Stimulated activated CD8-positive, alpha-beta memory T cell treated with anti-CD3 and anti-CD28 coated beads, Interleukin-4, amount 100 ng/mL, for 48 hours (primary cell): ENCODE measurements around the gene SPON2.

ENCODE experiments used
- DNase-seq: peaks from one replicate; pipeline ENCODE4 v3.0.0-alpha.2; 2020

Gene SPON2

GRCh38 chr4:1171311-1172227 is 814 bp downstream of the SPON2 start:
- peak; percentile 64 for DNase-seq

GRCh38 chr4:1170976-1171310 is 1.4 kb downstream of the SPON2 start:
- no peak for DNase-seq

GRCh38 chr4:1170156-1170975 is 2.0 kb downstream of the SPON2 start:
- DNase-seq = no peak

- no peak for DNase-seq
Observed at GRCh38 chr4:1169691-1170096, 2.7 kb downstream of the SPON2 start.

- no peak for DNase-seq
Observed at GRCh38 chr4:1169171-1169671, 3.2 kb downstream of the SPON2 start.

- no peak for DNase-seq
Observed at GRCh38 chr4:1168191-1169101, 3.9 kb downstream of the SPON2 start.

GRCh38 chr4:1167244-1167949 is 5.0 kb downstream of the SPON2 start:
- DNase-seq = peak; percentile 94

- DNase-seq = no peak
Observed at GRCh38 chr4:1166509-1167243, 5.7 kb downstream of the SPON2 start.

GRCh38 chr4:1164956-1165545 is 7.3 kb downstream of the SPON2 start:
- DNase-seq = no peak

- DNase-seq = no peak
Observed at GRCh38 chr4:1164444-1164843, 7.9 kb downstream of the SPON2 start.

GRCh38 chr4:1164040-1164439 is 8.3 kb downstream of the SPON2 start:
- DNase-seq = no peak

- DNase-seq = no peak
Observed at GRCh38 chr4:1160351-1160750, 12.0 kb downstream of the SPON2 start.

- DNase-seq = no peak
Observed at GRCh38 chr4:1156069-1156468, 16.3 kb downstream of the SPON2 start.

- DNase-seq = no peak
Observed at GRCh38 chr4:1155314-1155713, 17.1 kb downstream of the SPON2 start.

GRCh38 chr4:1154523-1155182 is 17.7 kb downstream of the SPON2 start:
- DNase-seq = no peak

GRCh38 chr4:1154126-1154522 is 18.3 kb downstream of the SPON2 start:
- no peak for DNase-seq

- DNase-seq = no peak
Observed at GRCh38 chr4:1153567-1154090, 18.8 kb downstream of the SPON2 start.

- DNase-seq = no peak
Observed at GRCh38 chr4:1152290-1152689, 20.1 kb downstream of the SPON2 start.

- DNase-seq = no peak
Observed at GRCh38 chr4:1151541-1151940, 20.8 kb downstream of the SPON2 start.

- DNase-seq = no peak
Observed at GRCh38 chr4:1150875-1151274, 21.5 kb downstream of the SPON2 start.
